Activated CD4-positive, alpha-beta T cell treated with anti-CD3 and anti-CD28 coated beads, Interleukin-10, Interleukin-2, amounts not matched to agents 100 ng/mL and 50 ng/mL, durations not matched to agents 16 hours and 8 hours (primary cell): ENCODE results near the gene ALPI.

Experiments
- DNase-seq: peaks from one replicate; pipeline ENCODE4 v3.0.0-alpha.2; 2020

The ALPI gene

DNA sequence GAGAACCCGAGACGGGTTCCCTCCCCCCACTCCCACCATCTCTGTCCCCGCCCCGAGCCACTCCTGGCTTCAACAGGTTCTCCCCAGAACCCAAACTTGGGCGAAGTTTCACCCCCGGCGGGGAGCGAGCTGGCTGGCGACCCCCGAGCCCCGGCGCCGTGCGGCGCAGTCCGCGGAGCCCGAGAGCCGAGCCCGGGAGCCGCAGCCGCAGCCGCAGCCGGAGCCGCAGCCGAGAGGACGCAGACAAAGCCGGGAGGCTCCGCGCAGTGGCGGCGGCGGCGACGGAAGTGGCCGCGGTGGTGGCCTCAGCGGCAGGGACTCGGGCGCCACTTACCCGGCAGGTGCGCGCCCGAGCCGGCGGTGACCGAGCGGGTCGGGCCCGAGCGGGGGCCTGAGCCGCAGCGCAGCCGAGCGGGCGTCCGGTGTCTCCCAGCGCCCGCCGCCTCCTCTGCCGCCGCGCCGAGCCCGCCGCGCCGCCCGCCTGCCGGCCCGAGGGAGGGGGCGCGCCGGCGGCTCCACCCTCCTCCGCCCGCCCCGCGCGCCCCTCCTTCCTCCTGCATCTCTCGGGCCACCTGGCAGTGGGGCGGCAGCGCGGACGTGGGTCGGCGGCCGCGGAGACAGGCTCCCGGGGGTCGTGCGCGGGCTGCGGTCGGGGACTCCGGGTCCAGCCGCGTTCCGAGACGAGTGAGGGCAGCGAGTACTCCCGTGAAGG lies 31.6 kb downstream of the ALPI start, which contains the start of gene ECEL1:
Gene ECEL1 (minus strand): TSS at position 450 of the 712 bp plus-strand sequence. CDS start 1,181 bp downstream, outside the sequence.
- no peak for DNase-seq

DNA sequence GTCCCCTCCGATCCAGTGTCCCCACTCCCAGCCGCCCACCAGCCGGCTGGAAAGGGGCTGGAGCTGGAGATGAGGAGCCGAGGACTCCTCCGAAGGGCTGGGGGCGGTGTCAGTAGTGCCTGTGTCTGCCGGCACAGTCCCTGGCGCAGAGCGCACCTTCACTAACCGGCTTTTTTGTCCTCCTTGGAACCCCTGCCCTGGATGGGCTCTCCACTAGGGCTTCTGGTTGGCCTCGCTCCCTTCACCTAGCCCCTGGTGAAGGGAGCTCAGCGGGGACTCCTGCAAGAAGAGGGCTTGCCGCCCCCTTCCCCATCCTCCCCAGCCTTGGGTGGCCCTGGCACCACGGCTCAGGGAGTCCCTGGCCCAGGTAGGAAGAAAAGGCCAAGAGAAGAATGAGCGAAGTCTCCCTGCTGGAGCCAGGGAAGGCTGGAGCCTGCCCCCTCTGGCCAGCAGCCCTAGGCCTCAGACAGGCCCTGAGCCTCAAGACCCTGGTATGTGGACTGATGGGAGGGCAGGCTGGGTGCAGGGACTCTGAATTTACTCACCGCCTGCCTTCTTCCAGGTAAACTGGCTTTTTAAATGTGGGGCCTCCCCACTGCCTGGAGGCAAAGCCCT lies 32.3 kb downstream of the ALPI start:
- DNase-seq = no peak

DNA sequence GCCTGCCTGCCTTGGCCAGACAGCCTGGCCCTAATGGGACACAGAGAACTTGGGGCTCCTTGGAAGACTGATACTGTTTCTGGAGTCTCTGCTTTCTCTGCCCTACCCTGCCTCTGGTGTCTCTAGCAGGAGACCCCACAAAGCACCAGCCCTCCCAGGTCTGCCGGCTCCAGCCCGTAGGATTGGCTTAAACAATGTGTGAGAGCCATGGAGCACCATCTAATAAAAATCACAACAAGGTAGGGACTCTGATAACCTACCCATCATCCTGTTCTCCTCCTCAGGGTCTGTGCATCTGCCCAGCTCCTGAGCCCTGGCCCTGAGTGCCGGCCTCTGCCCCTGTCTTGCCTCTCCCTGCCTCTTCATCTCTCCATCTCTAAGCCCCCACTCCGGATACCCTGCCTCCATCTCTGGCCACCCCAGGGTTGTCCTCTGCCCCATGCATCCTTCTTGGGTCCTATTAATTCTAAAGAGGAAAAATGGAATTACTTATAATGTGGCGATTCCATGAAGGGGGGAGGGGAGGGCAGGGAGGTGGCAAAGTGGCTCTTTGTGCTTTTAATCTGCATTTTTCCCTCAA lies 32.9 kb downstream of the ALPI start:
- DNase-seq = no peak

DNA sequence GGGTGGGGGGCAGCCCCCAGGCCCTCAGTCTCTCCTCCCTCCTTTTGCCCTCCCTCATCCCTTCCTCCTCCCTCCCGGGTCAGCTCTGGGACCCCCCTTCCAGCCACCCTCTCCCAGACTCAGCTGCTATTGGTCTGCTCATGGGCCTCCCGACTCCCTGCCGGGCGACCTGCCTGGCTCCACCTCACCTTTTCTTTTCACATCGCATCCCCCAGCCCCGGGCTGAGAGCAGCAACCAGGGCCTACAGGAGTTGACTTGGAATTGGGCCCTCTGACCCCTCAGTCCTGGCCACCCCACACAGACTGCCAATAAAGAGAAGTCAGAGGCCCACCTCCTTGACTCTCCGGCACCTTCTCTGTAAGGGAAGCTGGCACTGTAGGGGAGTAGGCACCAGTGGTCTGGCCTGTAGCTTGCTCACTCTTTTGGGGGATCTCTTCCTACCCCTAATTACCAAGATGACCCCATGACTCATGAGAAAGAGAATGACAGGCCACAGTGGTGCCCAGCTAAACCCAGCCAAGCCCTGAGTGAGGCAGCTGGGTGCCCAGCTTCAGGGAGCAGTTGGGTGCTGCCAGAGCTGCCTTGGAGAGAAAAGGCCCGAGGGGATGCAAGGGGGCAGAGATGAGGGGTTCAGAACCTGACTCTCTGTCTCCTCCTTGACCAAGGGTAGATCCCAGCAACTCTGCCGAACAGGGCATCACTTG lies 33.7 kb downstream of the ALPI start:
- DNase-seq = no peak

DNA sequence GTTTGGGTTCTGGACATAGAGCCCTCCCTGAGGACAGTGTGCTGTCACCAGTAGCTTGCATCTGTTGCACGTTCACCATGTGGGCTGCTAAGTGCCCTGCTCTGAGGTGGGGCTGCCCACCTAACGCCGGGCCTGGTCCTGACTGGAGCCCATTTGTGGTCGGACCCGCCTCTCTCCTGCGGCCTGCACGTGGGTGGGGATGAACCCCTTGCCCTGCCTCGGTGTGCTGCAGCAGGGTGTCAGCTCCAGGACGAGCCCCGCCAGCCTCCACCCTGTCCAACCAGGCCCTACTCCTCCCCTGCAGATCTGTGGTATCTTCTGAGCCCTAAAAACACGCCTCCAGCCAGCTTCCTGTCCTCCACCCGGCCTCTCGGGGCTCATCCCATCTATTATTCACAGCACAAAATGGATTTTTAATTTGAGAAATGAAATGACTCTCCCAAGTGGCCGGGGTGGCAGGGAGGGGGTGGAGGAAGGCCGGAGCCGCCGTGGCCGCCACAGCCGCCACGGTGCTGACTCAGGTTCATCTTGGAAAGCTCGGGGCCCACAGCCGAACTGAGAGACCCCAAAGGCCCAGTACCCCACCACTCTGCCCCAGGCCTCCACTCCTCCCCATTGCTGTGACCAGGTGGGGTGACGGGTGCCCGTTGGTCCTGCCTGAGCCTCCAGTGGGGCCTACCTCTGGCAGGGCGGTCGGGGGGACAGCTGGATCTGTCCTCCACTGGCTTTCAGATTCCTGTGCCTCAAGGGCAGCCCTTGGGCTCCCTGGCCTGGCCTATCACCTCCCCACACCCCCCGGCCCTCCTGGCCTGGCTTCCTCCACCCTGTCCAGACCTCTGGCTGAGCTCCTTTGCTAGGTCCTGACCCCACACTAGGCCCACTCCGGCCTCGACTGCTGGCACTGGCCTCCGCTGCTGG lies 34.5 kb downstream of the ALPI start:
- DNase-seq = no peak

DNA sequence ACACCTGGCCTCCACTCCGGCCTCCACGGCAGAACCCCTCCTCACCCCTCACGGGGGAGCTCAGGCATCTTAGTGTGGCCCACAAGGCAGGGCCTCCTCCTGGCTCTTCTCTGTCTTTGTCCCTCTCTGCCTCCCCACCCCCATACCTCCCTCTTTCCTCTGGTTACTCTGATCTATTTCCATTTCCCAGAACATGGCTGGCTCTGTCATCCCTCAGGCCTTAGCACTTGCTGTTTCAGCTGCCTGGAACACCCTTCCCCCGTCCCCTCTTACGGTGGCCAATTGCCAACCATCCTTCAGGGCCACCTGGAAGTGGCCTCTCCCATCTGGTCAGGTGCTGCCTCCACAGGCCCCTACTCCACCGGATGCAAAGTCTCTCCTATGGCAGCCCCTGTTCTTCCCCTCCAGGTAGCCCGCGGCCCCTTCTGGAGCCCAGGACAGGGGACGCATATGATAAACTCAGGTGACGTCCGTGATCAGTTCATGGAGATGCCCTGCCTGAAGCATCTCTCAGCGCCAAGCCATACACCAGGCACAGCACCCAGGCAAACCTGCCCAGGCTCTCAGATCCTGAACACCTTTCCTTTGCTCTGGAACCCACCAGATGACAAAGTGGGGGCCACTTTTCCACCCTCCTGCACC lies 35.3 kb downstream of the ALPI start:
- no peak for DNase-seq

DNA sequence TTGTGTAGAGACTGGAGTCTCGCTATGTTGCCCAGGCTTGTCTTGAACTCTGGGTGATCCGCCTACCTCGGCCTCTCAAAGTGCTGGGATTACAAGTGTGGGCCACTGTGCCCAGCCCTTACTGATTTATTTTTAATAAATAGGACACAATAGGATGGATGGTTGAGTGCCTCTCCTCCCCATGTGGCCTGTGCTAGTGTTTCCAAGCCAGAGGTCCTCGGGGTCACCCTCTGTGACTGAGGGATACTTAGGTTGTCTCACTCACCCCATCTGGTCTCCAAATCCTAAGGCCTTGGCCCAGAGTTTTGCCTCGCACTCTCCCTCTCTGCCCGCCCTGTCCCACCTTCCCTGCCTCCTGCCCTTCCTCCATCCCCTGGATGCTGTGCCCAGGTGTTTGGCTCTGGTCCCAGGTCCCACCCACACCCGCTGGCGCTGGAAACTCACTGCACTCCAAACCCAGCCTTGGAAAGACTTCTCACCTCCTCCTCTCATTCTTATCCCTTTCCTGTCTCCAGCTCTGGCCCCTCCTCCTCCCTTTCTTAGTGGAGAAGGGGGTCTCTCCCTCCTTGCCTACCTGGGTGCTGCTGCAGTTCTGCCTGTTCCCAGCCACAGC lies 36.4 kb downstream of the ALPI start:
- no peak for DNase-seq

DNA sequence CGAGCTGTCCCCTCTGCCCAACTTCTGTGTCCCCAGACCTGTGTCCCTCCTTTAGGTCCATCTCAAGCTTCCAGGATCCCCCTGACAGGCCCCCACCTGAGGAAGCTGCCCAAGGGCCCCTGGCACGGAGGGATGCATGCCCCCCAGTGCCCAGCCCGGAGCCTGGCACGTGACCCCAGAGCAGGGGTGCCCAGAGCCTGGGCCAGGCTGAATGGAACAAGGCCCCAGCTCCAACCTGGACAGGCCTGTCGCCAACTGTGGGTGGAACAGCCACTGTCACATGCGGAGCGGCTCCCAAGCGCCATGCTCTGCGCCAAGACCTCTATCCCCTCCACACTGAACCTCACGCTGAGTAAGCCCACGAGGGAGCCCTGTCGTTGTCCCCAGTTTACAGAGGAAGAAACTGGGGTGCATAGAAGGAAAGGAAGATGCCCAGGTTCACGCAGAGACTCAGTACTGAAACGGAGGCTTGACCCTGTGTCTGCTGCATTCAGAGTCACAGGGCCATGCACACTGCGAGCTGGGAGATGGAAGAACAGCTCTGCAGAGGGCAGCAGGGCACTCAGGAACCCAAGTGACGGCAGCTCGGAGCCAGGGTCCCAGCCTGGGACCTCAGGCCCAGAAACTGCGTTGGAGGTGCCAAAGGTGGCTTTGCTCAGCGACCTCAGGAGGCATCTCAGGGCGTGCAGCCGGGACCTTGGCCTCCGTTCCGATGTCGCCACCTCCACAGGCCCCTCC lies 37.2 kb downstream of the ALPI start:
- DNase-seq = no peak

DNA sequence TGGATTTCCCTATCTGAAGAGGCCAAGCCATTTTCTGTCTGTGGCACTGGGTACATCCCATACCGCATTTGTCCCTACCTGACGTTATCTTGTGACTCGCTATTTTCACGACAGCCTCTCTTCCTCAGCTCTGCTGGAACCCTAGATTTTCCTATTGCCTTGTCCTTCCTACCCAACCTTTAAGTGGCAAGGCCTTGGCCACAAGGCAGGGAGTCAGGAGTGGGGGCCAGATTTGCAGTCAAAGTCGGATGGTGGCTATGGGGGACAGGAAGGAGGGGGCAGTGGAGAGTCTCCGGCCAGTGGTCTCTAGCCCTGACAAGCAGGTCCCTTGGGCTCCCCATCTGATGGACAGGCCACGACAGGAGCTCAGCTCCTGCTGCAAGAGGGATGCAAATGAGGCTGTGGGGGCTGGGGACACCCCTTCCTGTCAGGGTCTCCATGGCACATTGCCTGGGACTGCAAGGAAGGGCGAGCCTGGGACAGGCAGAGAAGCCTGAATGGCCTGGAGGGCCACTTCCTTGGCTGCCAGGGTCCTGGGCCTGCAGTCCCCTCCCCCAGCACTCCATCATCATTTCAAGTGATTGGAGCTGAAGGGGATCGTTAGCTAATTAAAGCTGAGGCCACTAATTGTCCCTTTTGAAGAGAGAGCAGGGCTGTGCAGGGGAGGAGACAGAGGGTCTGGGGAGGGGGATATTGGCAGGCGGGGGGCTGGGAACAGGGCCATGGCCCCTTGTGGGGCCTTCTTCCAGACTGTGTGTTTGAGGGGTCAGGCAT lies 37.9 kb downstream of the ALPI start:
- no peak for DNase-seq

DNA sequence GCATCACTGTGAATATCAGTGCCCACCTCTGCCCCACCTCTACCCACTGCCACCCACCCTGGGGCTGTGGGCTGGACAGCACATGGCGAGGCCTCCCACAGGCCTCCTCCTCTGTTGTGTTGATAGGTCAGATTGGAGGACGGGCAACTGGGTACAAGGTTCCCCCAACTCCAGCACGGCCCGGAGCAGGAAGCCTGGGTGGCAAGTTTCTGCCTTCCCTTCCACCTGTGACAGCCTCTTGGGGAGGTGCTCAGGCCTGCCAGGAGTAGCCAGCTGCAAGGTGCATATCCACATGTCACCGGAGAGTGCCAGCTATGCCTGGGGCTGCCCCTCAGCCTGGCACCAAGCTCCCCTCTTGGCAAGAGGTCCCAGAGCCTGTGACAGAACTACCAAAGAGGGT lies 38.6 kb downstream of the ALPI start:
- no peak for DNase-seq

DNA sequence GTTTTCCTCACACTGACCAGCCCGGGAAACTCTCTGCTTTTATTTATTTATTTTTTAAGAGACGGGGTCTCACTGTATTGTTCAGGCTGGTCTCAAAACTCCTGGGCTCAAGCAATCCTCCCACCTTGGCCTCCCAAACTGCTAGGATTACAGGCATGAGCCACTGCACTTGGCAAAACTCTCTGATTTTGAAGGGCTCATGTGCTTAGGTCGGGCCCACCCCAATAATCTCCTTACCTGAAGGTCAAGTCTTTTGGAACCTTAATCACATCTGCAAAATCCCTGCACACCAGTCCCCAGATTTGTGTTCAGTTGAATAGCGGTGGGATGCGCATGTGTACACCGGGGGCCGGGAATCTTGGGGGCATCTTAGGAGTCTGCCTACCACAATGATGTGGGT lies 39.3 kb downstream of the ALPI start:
- DNase-seq = no peak

DNA sequence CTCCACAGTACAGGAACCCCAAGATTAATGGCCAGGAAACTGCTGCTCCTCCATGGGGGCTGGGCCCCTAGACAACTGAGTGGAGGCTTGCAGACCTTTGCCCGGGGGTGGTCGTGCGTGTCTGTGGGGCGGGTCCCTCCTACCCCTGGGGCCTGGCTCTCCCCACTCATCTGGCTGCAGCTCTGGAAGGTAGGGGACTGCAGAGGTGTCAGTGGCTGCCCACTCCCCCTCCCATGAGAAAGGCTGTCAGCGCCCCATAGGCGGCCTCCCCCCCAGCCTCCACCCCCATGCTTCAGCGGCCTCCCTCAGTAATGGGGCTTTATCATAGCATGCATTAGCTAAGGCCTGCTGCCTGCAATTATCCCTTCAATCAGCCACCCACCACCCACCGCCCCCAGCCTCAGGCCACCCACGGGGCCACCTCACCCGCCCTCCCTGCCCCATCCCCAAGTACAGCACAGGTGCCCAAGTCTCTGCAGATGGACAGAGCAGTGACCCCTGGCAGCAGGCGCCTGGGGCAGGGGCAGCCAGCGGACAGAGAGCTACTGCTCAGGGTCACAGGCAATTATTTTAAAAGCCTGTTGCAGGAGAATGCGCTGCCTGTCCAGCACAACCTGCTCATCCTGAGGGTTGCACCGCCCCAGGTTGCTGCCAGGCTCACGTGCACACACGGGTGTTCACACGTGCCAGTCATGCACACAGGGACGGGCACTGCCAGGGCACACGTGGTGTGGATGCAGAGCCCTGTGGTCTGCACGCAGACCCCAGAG lies 40.7 kb downstream of the ALPI start:
- no peak for DNase-seq

DNA sequence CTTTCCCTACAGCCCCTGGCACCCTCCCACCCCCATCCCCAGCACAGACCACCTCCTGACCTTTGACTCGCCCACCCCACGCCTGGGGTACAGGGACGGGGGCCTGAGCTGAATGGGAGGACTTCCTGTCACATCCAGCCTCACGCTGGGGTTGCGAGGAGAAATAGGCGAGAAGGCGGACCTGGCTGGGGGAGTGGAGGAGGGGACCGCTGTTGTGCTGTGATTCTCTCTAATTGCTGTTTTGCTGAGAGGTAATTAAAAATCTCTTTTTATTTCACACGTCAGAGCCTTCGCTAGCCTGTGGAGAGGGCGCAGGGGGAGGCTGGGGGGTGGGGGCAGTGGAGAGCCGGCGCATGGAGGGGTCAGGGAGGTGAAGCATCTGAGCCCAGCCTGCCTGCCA lies 41.4 kb downstream of the ALPI start:
- no peak for DNase-seq

DNA sequence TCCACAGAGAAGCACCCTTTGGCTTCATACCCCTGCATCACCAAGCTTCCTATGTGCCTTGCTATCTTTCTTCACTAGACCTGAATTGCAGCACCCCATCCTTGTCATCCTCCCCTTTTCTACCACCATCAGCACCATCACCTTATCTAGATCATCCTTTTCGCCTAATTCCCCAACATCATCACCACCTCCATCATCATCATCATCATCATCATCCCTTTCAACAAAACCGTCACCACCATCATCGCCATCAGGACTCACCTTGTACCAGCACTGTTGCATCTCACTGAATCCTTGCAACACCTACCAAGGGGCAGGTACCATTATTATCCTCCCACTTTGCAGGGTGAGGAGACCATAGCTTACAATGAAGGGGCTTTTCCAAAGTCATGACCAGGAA lies 42.5 kb downstream of the ALPI start:
- no peak for DNase-seq

DNA sequence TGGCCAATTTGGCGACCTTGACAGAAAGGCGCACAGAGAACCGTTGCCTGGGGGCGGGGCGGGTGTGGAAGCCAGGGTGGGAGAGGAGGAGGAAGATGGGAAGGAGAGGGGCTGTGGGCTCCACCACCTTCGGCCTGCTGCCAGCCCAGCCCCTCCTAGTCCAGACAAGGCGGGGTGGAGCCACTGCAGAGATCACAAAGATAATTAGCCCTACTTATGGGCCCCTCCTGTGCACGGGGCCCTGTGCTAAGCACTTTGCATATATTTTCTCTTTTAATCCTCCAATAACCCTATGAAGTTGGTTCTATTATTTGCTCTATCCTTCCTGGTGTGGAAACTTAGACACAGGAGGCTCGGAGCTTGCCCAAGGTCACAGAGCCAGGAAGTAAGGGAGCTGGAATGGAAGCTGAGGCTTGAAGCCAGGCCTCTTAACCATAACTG lies 45.4 kb downstream of the ALPI start:
- no peak for DNase-seq

DNA sequence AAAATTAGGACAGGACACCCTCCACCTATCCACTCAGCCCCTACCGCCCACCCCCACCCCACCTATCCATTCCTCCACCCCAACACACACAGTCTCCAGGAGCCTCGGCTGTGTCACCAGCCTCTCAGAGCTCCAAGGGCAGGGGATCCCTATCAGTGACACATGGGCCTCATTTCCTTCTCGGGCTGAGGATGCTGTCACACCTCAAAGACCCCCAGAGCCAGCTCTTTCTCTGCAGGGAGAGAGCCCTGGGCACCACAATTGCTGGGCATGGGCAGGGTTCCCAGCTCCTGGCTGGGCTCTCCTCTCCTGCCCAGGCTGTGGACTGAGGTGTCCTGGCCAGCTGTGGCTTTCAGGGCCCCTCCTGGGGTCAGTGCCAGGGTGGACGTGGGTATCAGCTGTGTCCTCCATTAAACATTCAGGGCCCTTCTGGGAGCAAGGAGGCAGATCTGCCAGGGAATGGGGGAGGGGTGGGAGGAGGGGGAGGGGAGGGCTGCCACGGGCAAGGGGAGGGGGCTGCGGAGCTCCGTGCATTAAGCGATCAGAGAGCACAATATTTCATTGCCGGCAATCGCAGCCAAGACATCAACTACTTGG lies 45.9 kb downstream of the ALPI start:
- DNase-seq = no peak

DNA sequence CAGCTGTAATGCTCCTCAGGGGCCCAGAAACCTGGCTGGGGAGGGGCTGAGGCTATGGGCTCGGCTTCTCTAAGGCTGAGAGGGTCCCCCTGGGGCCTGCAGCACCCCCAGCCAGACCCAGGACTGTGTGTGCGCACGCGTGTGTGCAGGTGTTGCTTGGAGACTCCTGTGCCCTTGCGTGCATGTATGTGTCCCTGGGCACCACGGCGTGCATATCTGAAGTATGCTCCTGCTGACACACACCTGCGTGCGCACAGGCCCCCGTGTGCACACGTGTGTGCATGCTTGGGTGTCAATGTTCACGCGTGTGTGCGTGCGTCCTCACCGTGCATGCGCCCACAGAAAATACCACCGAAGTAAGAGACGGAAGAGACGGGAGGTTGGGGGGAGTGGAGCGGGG lies 46.6 kb downstream of the ALPI start:
- no peak for DNase-seq

DNA sequence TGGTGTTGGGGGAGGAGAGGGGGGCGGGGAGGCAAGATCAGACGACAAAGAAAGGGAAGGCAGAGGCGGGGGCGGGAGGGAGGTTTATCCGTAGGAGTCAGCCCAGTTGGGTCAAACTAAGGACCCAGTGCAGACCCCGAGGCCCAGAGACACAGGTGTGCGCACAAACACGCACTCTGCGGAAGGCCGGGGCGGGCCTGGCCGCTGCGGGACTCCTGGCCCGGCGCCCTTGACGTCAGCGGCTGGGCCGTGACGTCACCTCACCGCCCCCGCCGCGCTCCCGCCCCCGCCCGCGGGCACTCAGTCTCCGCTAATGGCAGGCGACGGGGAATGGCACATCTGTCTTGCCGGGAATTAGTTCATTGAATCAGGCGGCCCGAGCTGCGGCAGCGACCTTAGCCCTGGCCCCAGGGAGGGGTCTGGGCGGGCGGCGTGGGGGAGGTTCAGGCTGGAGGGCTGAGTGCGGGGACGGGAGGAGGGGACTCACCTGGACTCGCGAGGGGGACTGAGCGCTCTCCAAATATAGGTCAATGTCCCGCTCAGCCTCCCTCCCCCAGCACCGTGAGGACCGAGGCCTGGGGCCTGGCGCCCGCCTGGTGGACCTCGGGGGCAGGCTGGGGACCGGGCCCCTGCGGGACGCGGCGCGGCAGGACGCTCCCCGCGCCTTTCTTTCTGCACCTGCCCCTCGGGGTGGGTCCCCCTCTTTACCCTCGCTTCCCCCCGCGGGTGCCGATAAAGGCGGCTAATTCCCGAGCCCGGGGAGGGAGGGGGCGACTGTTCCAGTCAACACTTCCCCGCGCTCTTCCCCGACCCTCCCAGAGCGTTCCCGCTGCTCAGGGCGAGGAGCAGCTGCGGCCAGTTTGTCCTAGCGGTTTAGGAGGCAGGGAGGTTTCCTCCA lies 47.2 kb downstream of the ALPI start:
- DNase-seq = peak; percentile 14
